Fibroblast of mammary gland (primary cell): ENCODE data around the gene TTLL3.

ENCODE experiments used
- DNase-seq: peaks from one replicate; pipeline ENCODE4 v3.0.0-alpha.2; 2010; ENCODE audit warnings: low read depth
- H3K4me3 ChIP-seq: 2 replicates; pipeline ENCODE4 v1.5.1; 2011; ENCODE audit warnings: low read depth, mild to moderate bottlenecking, low read length, moderate library complexity; ENCODE audit not compliant: control insufficient read depth
- CTCF ChIP-seq: conservative IDR thresholded peaks from 2 replicates; pipeline ENCODE4 v1.5.1; 2011; ENCODE audit warnings: low read depth, low read length, inconsistent platforms; ENCODE audit not compliant: control insufficient read depth, insufficient read depth

The TTLL3 gene

DNA sequence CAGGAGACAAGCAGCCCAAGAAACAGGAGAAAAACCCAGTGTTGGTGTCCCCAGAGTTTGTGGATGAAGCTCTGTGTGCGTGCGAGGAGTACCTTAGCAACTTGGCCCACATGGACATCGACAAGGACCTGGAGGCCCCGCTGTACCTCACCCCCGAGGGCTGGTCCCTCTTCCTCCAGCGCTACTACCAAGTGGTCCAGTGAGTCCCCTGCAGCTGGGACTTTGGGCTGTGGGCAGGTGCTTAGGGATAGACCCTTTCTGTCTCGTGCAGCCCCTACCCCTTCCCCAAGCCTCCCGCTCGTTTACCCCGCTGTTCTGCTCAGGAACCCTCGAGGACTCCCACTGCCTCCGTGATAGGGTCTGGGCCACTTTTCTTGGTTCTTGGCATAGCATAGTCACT is 10.5 kb downstream of the TTLL3 start:
- TF ChIP-seq CTCF: no peak
- no peak overlapping the region for H3K4me3 ChIP-seq
- no peak for DNase-seq

DNA sequence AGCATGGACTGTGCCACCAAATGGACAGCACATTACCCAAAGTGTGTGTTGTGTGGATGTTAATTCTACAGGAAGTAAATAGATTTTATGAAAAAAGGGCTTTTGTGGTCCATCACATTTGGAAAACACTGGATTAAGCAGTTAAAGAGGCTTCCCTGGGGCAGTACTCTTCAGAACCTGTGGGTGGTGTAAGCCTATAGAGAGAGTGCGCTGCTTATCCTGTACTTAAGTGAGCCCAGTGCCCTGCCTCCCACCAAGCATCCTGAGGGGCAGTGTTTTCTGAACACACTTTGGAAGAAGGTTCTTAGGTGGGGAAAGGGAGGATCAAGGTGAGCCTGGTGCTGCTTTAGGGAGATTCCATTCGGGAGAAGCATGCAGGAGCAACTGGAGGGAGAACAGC is 10.9 kb downstream of the TTLL3 start:
- no peak overlapping the region for H3K4me3 ChIP-seq
- peak; percentile 36 for DNase-seq
- TF ChIP-seq CTCF: peak; percentile 53

GRCh38 chr3:9825451-9826040 is 15.5 kb downstream of the TTLL3 start:
- no peak for TF ChIP-seq CTCF
- H3K4me3 ChIP-seq: no peak overlapping the region
- no peak for DNase-seq

DNA sequence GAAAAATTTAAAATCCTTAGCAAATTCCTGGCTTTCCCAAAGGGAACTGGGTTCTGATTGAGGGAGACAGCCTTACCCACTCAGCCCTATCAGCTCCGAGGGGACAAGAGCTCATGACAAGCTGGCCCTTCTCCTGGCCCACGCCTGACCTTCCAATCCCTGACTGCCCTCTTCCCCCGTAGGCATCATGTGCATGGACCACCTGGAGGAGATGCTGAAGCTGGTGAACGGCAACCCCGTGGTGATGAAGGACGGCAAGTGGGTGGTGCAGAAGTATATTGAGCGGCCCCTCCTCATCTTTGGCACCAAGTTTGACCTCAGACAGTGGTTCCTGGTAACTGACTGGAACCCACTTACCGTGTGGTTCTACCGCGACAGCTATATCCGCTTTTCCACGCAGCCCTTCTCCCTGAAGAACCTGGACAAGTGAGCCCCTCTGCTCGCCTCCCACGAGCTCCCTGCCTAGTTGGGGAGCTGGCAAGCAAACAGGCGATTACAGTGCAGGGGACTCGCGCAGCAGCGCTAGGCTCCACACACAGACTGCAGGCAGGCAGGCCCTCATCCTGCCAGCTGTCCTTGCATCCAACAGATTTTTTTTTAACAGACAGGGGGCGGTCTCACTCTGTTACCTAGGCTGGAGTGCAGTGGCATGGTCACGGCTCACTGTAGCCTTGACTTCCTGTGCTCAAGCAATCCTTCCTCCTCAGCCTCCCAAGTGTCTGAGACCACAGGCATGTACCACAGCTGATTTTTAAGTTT is 16.9 kb downstream of the TTLL3 start:
- peak; percentile 28 for TF ChIP-seq CTCF
- peak; percentile 30 for DNase-seq
- no peak overlapping the region for H3K4me3 ChIP-seq

- H3K4me3 ChIP-seq: no peak overlapping the region
- no peak for DNase-seq
- TF ChIP-seq CTCF: no peak
Measured at GRCh38 chr3:9828801-9829755, 19.0 kb downstream of the TTLL3 start.

- no peak for DNase-seq
- TF ChIP-seq CTCF: no peak
- H3K4me3 ChIP-seq: no peak overlapping the region
Measured at GRCh38 chr3:9831253-9831652, 21.2 kb downstream of the TTLL3 start.
